Glomerular endothelial cell (primary cell): ENCODE results near the gene LAIR2. TPM values are rescaled to one million over a fixed set of nuclear protein-coding genes. Genes with fewer than 3 reads are reported as not detected.

Experiments used
- DNase-seq: peaks from one replicate; pipeline ENCODE4 v3.0.0-alpha.2; 2011; ENCODE audit warnings: low read depth, low spot score; ENCODE audit errors: extremely low read depth
- total RNA-seq: library from RNA; depleted of rRNA; stranded (reverse); fragments of >200 nt; gene quantifications from 2 replicates; pipeline ENCODE4 v1.2.3, GENCODE V29; 2015

LAIR2 gene
- total RNA-seq, 1 donor from 2014 or later: not detected

DNA sequence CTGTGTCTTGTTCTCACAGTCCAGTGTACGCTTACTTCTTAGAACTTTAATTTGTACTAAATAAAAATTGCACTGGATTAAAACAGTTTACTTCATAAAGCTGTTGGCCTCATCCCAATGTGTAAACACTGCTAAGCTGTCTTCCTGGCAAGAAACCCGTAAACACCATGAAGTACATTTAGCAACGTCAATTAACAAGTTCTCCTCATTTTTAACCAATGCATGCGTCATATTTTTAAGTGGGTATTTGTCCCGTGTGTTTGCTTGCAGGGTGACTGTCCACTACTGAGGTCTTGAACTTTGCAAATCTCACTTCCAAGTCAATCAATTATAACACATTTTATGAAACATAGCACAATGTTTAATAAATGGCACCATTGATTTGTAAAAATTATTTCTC lies 28.2 kb downstream of the LAIR2 start:
- DNase-seq: no peak

- DNase-seq: no peak
Observed at GRCh38 chr19:54532528-54532927, 29.9 kb downstream of the LAIR2 start.

- no peak for DNase-seq
Observed at GRCh38 chr19:54533476-54533875, 30.8 kb downstream of the LAIR2 start.

DNA sequence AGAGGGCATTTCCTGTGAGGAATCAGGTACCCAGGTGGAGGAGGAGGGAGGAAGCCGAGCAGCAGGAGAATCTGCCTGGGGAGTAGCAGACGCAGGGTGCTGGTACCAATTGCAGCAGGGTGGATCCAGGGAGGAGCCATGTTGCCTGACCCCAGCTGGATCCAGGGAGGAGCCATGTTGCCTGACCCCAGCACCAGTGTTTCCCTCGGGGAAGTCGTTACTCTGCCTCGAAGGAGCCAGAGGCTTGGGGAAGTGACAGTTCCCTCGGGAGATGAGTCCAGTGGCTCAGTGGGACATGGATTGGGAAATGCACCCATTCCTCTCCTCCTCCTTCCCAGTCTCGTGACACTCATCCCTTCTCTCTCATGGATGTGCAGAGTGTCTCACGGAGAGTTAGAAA lies 31.5 kb downstream of the LAIR2 start:
- DNase-seq: no peak

- DNase-seq: no peak
Observed at GRCh38 chr19:54535601-54536000, 33.0 kb downstream of the LAIR2 start.

GRCh38 chr19:54536956-54537355 lies 34.3 kb downstream of the LAIR2 start:
- no peak for DNase-seq

- no peak for DNase-seq
Observed at GRCh38 chr19:54541712-54542111, 39.1 kb downstream of the LAIR2 start.

- no peak for DNase-seq
Observed at GRCh38 chr19:54548806-54549205, 46.2 kb downstream of the LAIR2 start.

- DNase-seq: no peak
Observed at GRCh38 chr19:54549224-54549623, 46.6 kb downstream of the LAIR2 start.

- no peak for DNase-seq
Observed at GRCh38 chr19:54551293-54551692, 48.7 kb downstream of the LAIR2 start.

DNA sequence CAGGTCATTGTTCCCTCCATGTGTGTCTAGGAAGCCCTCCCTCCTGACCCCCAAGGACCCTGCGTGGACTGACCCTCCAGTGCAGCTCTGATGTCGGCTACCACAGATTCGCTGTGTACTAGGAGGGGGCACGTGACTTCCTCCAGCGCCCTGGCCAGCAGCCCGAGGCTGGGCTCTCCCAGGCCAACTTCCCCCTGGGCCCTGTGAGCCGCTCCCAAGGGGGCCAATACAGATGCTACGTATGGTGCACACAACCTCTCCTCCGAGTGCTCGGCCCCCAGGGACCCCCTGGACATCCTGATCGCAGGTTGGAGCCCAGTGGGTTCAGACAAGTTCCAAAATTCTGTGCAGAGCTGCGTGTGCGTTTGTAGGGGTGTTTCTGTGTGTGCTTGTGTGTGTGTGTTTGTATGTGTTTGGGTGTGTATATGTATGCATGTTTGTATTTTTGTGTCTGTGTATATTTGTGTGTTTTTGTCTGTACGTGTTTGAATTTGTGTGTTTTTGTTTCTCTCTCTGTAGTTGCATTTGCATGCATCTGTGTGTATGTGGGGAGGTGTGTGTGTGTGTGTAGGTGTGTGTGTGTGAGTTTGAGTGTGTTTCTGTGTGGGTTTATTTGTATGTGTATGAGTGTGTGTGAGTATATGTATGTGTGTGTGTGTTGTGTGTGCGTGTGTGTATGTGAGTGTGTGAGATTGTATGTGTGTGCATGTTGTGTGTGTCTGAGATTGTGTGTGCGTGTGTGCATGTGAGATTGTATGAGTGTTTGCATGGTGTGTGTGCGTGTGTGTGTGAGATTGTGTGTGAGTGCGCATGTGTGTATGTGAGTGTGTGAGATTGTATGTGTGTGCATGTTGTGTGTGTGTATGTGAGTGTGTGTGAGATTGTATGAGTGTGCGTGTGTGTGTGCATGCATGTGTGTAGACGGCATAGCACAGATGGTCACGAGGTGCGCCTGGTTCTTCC lies 49.6 kb downstream of the LAIR2 start:
- no peak for DNase-seq

DNA sequence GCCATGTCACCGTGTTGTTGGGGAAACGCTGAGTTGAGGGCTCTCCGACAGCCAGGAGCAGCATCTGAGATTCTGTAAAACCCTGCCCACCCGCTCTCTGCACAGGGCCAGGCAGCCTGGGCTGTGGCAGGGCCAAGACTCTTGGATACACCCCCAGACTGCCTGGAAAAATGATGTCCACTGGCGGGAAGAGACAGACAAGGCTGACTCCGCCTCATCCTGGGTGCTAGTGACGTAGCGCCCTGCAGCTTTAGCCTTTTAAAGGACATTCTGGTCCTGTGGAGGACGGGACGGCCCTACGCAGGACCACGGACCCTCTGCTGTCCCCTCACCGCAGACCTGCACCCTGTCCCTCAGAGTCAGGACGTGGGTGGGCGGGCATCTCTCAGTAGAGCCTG lies 50.3 kb downstream of the LAIR2 start:
- DNase-seq: no peak

DNA sequence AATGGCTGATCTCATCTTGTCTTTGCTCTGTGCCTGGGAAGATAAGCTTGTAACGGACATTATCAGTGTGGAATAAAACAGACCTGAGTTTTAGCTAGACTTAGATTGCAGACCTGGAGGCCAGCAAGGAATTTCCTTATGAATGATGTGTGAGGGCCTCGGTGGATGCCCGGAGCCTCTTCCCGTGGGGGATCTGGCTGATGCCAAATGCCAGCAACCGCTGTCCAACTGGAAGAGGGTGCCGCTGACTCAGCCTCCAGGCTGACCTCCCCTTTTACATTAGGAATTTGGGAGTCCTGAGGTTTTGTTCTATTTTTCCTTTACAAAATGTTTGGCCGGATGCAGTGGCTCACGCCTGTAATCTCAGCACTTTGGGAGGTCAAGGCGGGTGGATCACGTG lies 51.4 kb downstream of the LAIR2 start:
- no peak for DNase-seq

- DNase-seq: no peak
Observed at GRCh38 chr19:54554896-54555295, 52.3 kb downstream of the LAIR2 start.

DNA sequence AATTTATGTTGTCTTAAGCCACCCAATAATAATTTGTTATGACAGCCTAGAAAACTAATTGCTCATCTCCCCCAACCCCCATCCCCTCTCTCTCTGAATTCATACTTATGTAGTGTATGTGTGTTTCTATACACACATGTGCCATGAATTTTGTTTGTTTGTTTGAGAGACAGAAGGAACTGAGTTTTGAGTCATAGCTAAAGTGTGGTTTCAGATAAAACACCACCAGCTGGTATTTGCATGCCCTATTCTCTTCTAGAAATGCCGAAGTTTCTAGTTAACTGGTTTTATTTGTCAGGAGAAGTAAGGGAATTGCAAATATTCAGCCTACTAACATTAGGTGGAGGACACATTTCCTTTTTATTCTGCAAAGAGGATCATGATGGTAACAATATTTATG lies 53.6 kb downstream of the LAIR2 start:
- DNase-seq: no peak

GRCh38 chr19:54558339-54558738 lies 55.7 kb downstream of the LAIR2 start:
- DNase-seq: no peak

Other genes starting within 250 kb of the LAIR2 start
- not detected in 2 replicates for gene LILRB5, start 245.6 kb upstream of the LAIR2 start, total RNA-seq
- not detected in 2 replicates for gene LILRB2, start 221.7 kb upstream of the LAIR2 start, total RNA-seq
- not detected in 2 replicates for gene LILRA5, start 189.7 kb upstream of the LAIR2 start, total RNA-seq
- gene LILRA4, start 163.7 kb upstream of the LAIR2 start, total RNA-seq: not detected in 2 replicates
- gene LAIR1, start 137.9 kb upstream of the LAIR2 start, total RNA-seq: not detected in 2 replicates
- not detected in 2 replicates for gene TTYH1, start 87.4 kb upstream of the LAIR2 start, total RNA-seq
- 48.2 and 127 TPM in 2 replicates for gene LENG8, start 53.6 kb upstream of the LAIR2 start, total RNA-seq
- 3.7 and 4.1 TPM in 2 replicates for gene LENG9, start 39.1 kb upstream of the LAIR2 start, total RNA-seq
- gene CDC42EP5, start 29.5 kb upstream of the LAIR2 start, total RNA-seq: 172 and 177 TPM in 2 replicates
- gene LILRA2, start 71.0 kb downstream of the LAIR2 start, total RNA-seq: not detected in 2 replicates
- not detected in 2 replicates for gene LILRA1, start 90.8 kb downstream of the LAIR2 start, total RNA-seq
- 0.10 and 1.2 TPM in 2 replicates for gene LILRB1, start 127.7 kb downstream of the LAIR2 start, total RNA-seq
- gene LILRB4, start 160.2 kb downstream of the LAIR2 start, total RNA-seq: not detected in 2 replicates
- gene KIR3DL3, start 221.6 kb downstream of the LAIR2 start, total RNA-seq: not detected in 2 replicates
- not detected in 2 replicates for gene KIR2DL3, start 235.7 kb downstream of the LAIR2 start, total RNA-seq